Thyroid gland (tissue), 4 donors: ENCODE measurements around the gene XRN2.

Experiments
- POLR2A ChIP-seq, 2 donors: fragments of 450-650 bp; IDR thresholded peaks; one replicate each; pipeline ENCODE4 v1.6.1; 2017; ENCODE audit warnings: antibody characterized with exemption in 2 of 2, mild to moderate bottlenecking in 2 of 2, moderate library complexity in 1 of 2
- TF ChIP-seq, protein P1 (sequence below), 6 experiments: fragments of 200-600 bp in 3 of 6; fragments of 450-650 bp in 3 of 6; sonication (generic) in 3 of 6; IDR thresholded peaks; one replicate each; pipeline ENCODE4 v1.5.1; 2016 to 2019; ENCODE audit warnings: antibody characterized with exemption in 6 of 6, mild to moderate bottlenecking in 2 of 6, inconsistent platforms in 1 of 6, moderate library complexity in 1 of 6

DNA sequence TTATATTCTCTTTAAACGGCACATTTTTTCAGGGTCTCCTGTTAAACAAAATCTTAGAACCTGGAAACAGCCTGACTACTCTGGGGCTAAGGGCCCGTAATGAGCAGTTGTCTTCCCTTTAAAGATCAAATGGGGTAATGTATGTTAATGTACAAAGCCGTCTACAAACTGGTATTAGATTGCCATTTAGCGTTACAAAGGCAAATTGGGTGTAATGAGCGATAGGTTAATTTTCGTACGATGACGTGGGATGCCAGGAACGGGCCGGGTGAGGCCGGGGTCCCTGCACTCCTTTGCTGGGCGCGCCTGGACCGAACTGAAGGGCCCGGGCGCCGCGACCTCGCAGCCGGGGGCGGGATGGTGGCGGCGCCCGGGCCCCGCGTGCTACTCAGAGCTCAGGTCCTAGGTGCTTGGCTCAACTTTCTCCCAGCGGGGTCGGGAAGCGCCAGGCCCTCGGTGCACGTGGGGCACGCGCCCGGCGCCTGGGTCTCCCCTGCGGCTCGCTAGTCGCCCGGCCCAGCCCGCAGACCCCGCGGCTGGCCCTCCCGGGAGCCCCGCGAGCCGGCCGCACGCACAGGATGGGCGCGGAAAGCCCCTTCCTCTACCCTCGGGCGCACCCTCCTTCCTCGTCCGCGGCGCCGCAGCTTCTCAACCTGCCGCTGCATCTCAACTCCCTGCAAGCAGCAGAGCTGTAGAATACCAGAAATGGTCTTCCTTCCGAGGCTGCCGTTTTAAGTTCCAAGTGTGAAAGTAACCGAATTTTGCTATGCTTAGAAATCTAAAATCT, 88.2 kb downstream of the XRN2 start:
- no peak for TF ChIP-seq POLR2A (IDR thresholded peaks at IDR 0.05)
- TF ChIP-seq, protein P1, sequence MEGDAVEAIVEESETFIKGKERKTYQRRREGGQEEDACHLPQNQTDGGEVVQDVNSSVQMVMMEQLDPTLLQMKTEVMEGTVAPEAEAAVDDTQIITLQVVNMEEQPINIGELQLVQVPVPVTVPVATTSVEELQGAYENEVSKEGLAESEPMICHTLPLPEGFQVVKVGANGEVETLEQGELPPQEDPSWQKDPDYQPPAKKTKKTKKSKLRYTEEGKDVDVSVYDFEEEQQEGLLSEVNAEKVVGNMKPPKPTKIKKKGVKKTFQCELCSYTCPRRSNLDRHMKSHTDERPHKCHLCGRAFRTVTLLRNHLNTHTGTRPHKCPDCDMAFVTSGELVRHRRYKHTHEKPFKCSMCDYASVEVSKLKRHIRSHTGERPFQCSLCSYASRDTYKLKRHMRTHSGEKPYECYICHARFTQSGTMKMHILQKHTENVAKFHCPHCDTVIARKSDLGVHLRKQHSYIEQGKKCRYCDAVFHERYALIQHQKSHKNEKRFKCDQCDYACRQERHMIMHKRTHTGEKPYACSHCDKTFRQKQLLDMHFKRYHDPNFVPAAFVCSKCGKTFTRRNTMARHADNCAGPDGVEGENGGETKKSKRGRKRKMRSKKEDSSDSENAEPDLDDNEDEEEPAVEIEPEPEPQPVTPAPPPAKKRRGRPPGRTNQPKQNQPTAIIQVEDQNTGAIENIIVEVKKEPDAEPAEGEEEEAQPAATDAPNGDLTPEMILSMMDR (IDR thresholded peaks at IDR 0.05), result no peak
